Adipose tissue (tissue), 3 donors: ENCODE results near the gene LGR6. TPM values are rescaled to one million over a fixed set of nuclear protein-coding genes. Genes with fewer than 3 reads are reported as not detected.

ENCODE experiments used
- H3K27ac ChIP-seq: one replicate; pipeline ENCODE4 v1.5.1; 2013; ENCODE audit warnings: low read depth, low read length
- WGBS, 3 donors: extraction: QIAGEN DNeasy Blood & Tissue Kit; methylation state at CpG; one replicate each; pipeline ENCODE4 v1.1.7; 2013; 5-methylcytosine and 5-hydroxymethylcytosine counted together
- polyA plus RNA-seq, 3 donors: library from polyadenylated mRNA; stranded (reverse); fragments of 200-250 nt; gene quantifications; one replicate each; pipeline ENCODE4 v1.2.3, GENCODE V29; 2013
- donor health status: healthy with polysubstance abuse.
- donor health status: Bipolar disorder and iron deficiency.
- donor health status: healthy.

LGR6 gene
- polyA plus RNA-seq, 3 donors: 0.05 to 1.0 (median 0.28) TPM

GRCh38 chr1:202289009-202289408 lies 95.4 kb downstream of the LGR6 start:
- 56 to 93% (median 66%) methylated on average over 4 of the region's 4 CpGs for WGBS, 3 donors
- no peak overlapping the region for H3K27ac ChIP-seq

DNA sequence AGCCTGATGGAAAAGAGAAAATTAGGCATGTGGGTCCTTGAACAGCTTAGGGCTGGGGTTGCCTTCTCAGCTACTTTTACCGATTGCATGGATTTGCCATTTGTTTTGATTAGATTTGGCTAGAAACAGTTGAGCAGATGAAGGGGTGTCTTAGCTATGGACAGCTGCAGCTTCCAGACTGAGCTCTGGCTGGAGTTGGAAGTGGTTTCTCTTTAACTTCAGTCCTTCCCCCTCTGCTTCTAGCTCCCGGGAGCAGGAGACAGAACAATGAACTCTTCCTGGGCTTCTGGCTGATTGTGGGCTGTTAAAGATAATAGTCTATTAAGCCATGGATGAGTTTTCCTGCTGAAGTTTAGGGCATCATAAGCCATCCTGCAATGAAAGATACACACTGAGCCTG lies 97.4 kb downstream of the LGR6 start:
- H3K27ac ChIP-seq: no peak overlapping the region
- 56 to 67% (median 59%) methylated on average over 2 of the region's 2 CpGs for WGBS, 3 donors

- WGBS, 3 donors: 90 to 96% (median 95%) methylated on average over 5 of the region's 5 CpGs
- H3K27ac ChIP-seq: no peak overlapping the region
These were observed 98.5 kb downstream of the LGR6 start for GRCh38 chr1:202291961-202292712.

- 96 to 100% (median 97%) methylated on average over 1 of the region's 1 CpG for WGBS, 3 donors
- no peak overlapping the region for H3K27ac ChIP-seq
These were observed 99.2 kb downstream of the LGR6 start for GRCh38 chr1:202292773-202293172.

DNA sequence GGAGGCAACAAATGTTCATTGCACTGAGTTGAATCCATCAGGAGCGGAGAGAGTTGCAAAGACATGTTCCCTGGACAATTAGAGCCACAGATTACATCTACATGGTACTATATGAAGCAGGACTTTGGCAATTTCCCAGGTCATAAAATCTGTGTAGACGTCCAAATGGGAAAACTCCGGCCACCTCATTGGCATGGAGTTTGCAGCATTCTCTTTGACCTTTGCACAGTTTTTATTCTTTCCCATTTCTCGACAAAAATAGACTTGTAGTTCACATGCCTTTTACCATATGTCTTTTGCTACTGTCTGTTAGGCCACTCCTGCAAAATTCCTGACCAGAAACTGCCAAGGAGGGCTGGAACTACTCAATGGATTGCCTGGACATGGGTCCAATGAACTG lies 100.0 kb downstream of the LGR6 start:
- no peak overlapping the region for H3K27ac ChIP-seq

DNA sequence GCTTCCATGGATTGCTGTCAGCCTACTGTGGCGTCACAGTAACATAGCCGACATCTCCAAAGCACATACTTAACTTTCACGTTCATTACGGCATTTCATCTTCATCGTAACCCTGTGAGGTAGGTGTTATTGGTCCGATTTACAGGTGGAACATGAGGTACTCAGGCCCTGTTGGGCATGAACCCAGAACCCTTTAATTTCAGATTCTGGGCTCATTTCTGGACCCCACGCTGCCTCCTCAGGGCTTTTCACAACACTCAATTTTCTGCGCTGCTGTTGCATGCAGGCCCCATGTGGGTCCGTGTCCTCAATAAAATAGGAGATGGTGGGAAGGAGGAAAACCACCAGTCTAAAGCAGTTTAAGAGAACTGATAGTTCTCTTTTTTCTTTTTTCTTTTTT lies 108.6 kb downstream of the LGR6 start:
- WGBS, 3 donors: 93 to 98% (median 95%) methylated on average over 9 of the region's 9 CpGs

More for the DNA sequence above, 100.0 kb downstream of the LGR6 start:
- WGBS, 3 donors: 54 to 73% (median 73%) methylated on average over 4 of the region's 4 CpGs

DNA sequence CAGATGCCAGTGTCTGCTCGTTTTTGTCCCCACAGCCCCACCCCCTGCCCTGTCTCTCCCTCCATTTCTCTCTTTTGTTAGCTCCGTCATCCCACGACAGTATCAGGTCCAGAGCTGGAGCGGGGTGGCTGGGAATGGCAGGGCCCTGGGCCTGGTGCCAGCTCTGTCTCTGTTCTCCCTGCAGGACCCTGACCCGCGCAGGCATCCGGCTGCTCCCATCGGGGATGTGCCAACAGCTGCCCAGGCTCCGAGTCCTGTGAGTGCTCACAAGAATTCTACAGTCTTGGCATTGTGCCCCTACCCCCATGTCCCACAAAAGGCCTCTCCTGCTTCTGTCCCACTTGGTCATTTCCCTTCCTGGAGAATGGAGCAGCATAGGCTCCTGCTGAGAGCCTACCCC lies 110.8 kb downstream of the LGR6 start:
- WGBS, 3 donors: 72 to 83% (median 81%) methylated on average over 9 of the region's 9 CpGs
- no peak overlapping the region for H3K27ac ChIP-seq

More for the DNA sequence above, 108.6 kb downstream of the LGR6 start:
- no peak overlapping the region for H3K27ac ChIP-seq

GRCh38 chr1:202305168-202305567 lies 111.6 kb downstream of the LGR6 start:
- no peak overlapping the region for H3K27ac ChIP-seq
- 54 to 100% (median 67%) methylated on average over 1 of the region's 1 CpG for WGBS, 3 donors

GRCh38 chr1:202306535-202307345 lies 113.1 kb downstream of the LGR6 start:
- WGBS, 3 donors: 80 to 86% (median 81%) methylated on average over 9 of the region's 9 CpGs
- H3K27ac ChIP-seq: no peak overlapping the region

- H3K27ac ChIP-seq: no peak overlapping the region
These were observed 116.6 kb downstream of the LGR6 start for GRCh38 chr1:202310071-202310725.

DNA sequence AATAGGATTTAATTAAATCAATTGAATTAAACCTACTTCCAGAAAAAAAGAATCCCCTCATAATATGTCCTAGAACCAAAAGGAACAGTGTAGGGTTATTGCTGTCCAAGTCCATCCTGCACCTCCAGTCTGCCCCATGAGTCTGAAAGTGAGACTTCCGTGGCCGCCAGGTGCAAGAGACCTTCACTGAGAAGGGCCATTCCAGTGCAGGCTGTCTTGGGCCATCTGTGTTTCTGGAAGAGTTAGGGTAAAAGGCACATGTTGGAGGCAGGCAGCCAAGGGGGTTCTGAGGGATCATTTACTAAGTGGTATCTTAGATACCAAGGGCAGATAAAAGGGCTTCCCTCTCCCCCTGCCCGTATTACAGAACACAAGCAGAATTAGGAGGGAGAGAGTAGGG lies 117.1 kb downstream of the LGR6 start:
- WGBS, 3 donors: 90 to 96% (median 92%) methylated on average over 3 of the region's 3 CpGs
- no peak overlapping the region for H3K27ac ChIP-seq

DNA sequence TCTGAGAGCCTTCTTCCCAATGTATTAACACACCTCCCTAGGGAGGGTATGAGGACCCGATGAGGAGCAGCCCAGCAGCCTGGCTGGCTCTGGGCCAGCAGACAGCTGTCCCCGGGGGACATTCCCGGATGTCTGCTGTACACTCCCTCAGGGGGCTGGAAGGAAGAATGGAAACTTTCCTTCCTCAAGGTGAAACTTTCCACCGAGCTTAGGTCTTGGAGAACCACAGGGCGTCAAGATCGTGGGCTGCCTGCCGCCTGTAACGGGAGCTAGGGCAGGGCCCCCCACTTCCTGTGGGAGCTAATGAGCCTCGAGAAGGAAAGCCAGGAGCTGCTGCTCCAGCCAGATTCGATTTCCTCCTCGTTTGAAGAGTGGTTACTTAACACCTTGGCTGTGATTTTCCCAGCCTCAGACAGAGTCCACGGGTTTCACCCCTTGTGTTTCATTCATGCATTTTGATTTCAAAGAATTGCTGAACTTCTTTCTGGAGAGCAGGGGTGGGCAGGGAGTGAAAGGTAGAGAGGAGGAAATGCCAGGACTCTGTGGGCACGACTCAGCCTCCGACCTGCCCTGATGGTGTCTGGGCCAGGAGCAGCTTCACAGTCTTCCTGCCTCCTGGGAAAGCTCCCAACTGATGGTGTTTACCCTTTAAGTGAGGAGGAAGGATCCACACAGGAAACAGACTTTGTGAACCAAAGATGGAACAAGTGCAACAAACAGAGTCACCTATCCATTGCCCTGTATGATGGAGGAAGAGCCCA lies 118.5 kb downstream of the LGR6 start:
- 10 to 15% (median 13%) methylated on average over 14 of the region's 14 CpGs for WGBS, 3 donors
- H3K27ac ChIP-seq: no peak overlapping the region

DNA sequence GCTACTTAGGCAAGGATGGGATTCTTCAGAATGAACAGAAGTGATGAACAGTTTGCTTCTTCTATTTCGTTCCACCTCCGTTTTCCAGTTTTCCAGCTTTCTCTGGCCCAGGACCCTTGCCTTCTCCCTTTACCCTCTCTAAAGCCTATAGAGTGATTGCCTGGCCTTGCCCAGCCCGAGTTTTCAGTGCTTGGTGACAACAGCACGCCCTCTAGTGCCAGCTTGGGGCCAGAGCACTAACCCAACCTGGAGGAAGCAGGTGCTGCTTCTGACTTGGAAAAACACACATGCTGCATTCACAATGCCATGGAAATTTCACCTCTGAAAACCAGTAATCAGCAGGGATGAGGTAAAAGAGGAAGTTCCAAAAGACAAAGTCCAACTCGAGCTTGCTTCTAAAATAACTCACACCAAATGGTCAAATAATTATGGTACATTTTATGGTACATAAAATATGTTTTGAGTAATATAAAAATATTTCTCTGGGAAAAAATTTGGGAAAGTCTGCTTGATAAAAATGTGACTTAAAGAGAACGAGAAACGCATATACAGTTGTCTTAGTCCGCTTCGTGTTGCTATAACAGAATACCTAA lies 122.1 kb downstream of the LGR6 start:
- H3K27ac ChIP-seq: no peak overlapping the region
- 16 to 23% (median 21%) methylated on average over 9 of the region's 9 CpGs for WGBS, 3 donors

DNA sequence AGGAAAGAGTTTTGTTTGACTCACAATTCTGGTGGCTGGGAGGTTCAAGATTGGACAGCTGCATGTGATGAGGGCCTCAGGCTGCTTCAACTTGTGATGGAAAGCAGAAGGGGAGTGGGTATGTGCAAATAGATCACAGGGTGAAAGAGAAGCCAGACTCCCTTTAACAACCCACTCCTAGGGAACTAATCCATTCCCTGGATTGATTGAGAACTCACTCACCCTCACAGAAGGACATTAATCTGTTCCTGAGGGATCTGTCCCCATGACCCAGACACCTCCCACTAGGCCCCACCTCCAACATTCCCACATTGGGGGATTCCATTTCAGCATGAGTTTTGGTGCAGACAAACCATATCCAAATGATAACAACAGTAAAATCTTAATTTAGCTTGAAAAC lies 122.6 kb downstream of the LGR6 start:
- H3K27ac ChIP-seq: no peak overlapping the region

GRCh38 chr1:202317941-202318925 lies 124.6 kb downstream of the LGR6 start:
- no peak overlapping the region for H3K27ac ChIP-seq
- WGBS, 3 donors: 88 to 90% (median 90%) methylated on average over 48 to 52 of the region's 52 CpGs

DNA sequence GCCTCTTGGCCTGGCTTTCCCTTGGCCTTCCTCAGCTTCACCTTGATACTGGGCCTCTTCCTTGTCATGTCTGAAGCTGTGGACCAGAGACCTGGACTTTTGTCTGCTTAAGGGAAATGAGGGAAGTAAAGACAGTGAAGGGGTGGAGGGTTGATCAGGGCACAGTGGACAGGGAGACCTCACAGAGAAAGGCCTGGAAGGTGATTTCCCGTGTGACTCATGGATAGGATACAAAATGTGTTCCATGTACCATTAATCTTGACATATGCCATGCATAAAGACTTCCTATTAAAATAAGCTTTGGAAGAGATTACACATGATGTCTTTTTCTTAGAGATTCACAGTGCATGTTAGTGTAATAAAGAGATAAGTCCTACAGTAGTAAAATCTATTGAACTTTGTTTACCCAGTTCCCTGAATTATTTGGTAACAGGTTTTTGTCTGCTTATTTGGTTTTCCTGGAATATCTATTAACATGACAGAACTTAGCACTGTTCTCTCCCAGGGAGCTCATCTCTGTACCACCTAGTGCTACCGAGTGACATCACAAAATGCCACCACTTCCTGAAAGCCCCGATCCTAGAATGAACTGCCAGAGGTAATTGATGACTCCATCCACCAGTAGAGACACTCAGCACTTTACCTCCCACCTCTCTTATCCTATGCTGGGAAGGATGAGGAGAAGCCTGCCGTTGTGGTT lies 125.9 kb downstream of the LGR6 start:
- 61 to 81% (median 64%) methylated on average over 4 of the region's 4 CpGs for WGBS, 3 donors
- no peak overlapping the region for H3K27ac ChIP-seq

- H3K27ac ChIP-seq: no peak overlapping the region
These were observed 126.4 kb downstream of the LGR6 start for GRCh38 chr1:202320081-202320405.
